Measurements from ENCODE around the gene VCP. TPM values are rescaled to one million over a fixed set of nuclear protein-coding genes. Genes with fewer than 3 reads are reported as not detected.

Gene VCP
- total and polyA plus RNA-seq, 9 of the 15 experiments (the other 6 are each of a cell fraction or from before 2014, with no cell fraction given) = 7.1 to 257 (median 199) TPM

- TF ChIP-seq SFPQ (IDR thresholded peaks at IDR 0.05; ENCODE audit: low read depth, low read length) (no peak), ZNF274 (IDR thresholded peaks at IDR 0.05; ENCODE audit: borderline replicate concordance, low read depth, low read length) (no peak), ZC3H8 (IDR thresholded peaks at IDR 0.05) (no peak), NFE2L1 (tag; IDR thresholded peaks at IDR 0.05; ENCODE audit: borderline replicate concordance, low read depth) (no peak), HDGF (IDR thresholded peaks at IDR 0.05) (no peak), ESRRB (CRISPR knock-in tag; IDR thresholded peaks at IDR 0.05; ENCODE audit: borderline replicate concordance) (no peak), ZBTB49 (CRISPR knock-in tag; IDR thresholded peaks at IDR 0.05; ENCODE audit: borderline replicate concordance) (no peak), ZNF592 (IDR thresholded peaks at IDR 0.05) (no peak), ZNF184 (CRISPR knock-in tag; IDR thresholded peaks at IDR 0.05) (no peak), PBX2 (CRISPR knock-in tag; IDR thresholded peaks at IDR 0.05; ENCODE audit: low read depth) (no peak), PBX2 (tag; conservative IDR thresholded peaks at IDR 0.05; ENCODE audit: low read depth) (no peak), KDM2B (CRISPR knock-in tag; IDR thresholded peaks at IDR 0.05) (no peak), KAT2B (IDR thresholded peaks at IDR 0.05; ENCODE audit: low read depth, low read length) (no peak), NEUROD1 (IDR thresholded peaks at IDR 0.05; ENCODE audit: borderline replicate concordance, low read depth, low read length, partially characterized antibody) (peak; percentile 26), CBX5 (IDR thresholded peaks at IDR 0.05; ENCODE audit: borderline replicate concordance, low read depth) (no peak)
These were observed 23.8 kb upstream of the VCP start, which contains the start of gene PIGO (continued) for GRCh38 chr9:35096035-35096849.

All from K562 (cell line).